HepG2 (cell line): ENCODE measurements around the gene CLEC18B. TPM values are rescaled to one million over a fixed set of nuclear protein-coding genes. Genes with fewer than 3 reads are reported as not detected.

ENCODE experiments used
- ARNTL ChIP-seq: sonication (generic); formaldehyde crosslinking; IDR thresholded peaks from 2 replicates; pipeline ENCODE4 v1.4.0; 2020; ENCODE audit warnings: mild to moderate bottlenecking, missing genetic modification reagents
- FOXA3 ChIP-seq: IDR thresholded peaks from 2 replicates; pipeline ENCODE4 v1.6.1; 2016; ENCODE audit warnings: missing genetic modification reagents, missing compliant biosample characterization
- FOXK1 ChIP-seq: sonication (generic); formaldehyde crosslinking; IDR thresholded peaks from 2 replicates; pipeline ENCODE4 v1.4.0; 2020; ENCODE audit warnings: low read depth, missing genetic modification reagents, borderline replicate concordance
- HOXA3 ChIP-seq: sonication (generic); formaldehyde crosslinking; IDR thresholded peaks from 2 replicates; pipeline ENCODE4 v1.5.0; 2020; ENCODE audit warnings: missing genetic modification reagents
- KLF16 ChIP-seq, 2 experiments: sonication (generic) in 1 of 2; formaldehyde crosslinking in 1 of 2; IDR thresholded peaks; 2 replicates each; pipeline versions ENCODE4 v1.6.1 to v1.8.0; 2016 to 2023; ENCODE audit warnings: missing genetic modification reagents in 2 of 2, missing compliant biosample characterization in 1 of 2
- MAFG ChIP-seq: sonication (generic); formaldehyde crosslinking; IDR thresholded peaks from 2 replicates; pipeline ENCODE4 v1.5.1; 2020; ENCODE audit warnings: mild to moderate bottlenecking, missing genetic modification reagents
- MIER3 ChIP-seq: IDR thresholded peaks from 2 replicates; pipeline ENCODE4 v1.6.1; 2016; ENCODE audit warnings: missing compliant biosample characterization, borderline replicate concordance
- NR2C2 ChIP-seq: sonication (generic); formaldehyde crosslinking; IDR thresholded peaks from 2 replicates; pipeline ENCODE4 v1.4.0; 2020; ENCODE audit warnings: missing genetic modification reagents, mild to moderate bottlenecking, moderate library complexity, borderline replicate concordance
- NR2F6 ChIP-seq, 2 experiments: IDR thresholded peaks; 2 replicates each; pipeline ENCODE4 v1.6.1; 2016; ENCODE audit warnings: antibody characterized with exemption in 1 of 2, mild to moderate bottlenecking in 1 of 2
- SMAD3 ChIP-seq: sonication (generic); formaldehyde crosslinking; IDR thresholded peaks from 2 replicates; pipeline ENCODE4 v1.4.0; 2020; ENCODE audit warnings: missing genetic modification reagents
- ZKSCAN1 ChIP-seq: fragments of 150-350 bp; IDR thresholded peaks from 2 replicates; pipeline ENCODE4 v1.6.1; 2014; ENCODE audit warnings: low read length
- ZMYM4 ChIP-seq: sonication (generic); formaldehyde crosslinking; IDR thresholded peaks from 2 replicates; pipeline ENCODE4 v1.8.1; 2023; ENCODE audit warnings: mild to moderate bottlenecking, missing genetic modification reagents
- ZNF124 ChIP-seq: sonication (generic); formaldehyde crosslinking; IDR thresholded peaks from 2 replicates; pipeline ENCODE4 v1.4.0; 2020; ENCODE audit warnings: missing genetic modification reagents
- ZNF614 ChIP-seq: IDR thresholded peaks from 2 replicates; pipeline ENCODE4 v1.6.1; 2018; ENCODE audit warnings: missing biosample characterization, missing genetic modification reagents, inconsistent platforms, borderline replicate concordance
- ZSCAN9 ChIP-seq: IDR thresholded peaks from 2 replicates; pipeline ENCODE4 v1.6.1; 2016; ENCODE audit warnings: borderline replicate concordance
- polyA plus RNA-seq, 8 experiments: library from polyadenylated mRNA; depleted of rRNA in 3 of 8; stranded (reverse) in 7 of 8; unstranded in 1 of 8; fragments of >200 nt; fragmentation: Illumina TruSeq in 4 of 8; extraction: Trizol in 4 of 8; gene quantifications; 2 replicates each; pipeline versions ENCODE4 v1.2.1 to v1.2.3, GENCODE V29; 2011 to 2016; ENCODE audit warnings: low read depth in 4 of 8, missing spikeins in 1 of 8, mixed read lengths in 1 of 8; ENCODE audit not compliant: insufficient read depth in 1 of 8
- total RNA-seq, 5 experiments: library from RNA; depleted of rRNA; stranded (reverse); fragments of >200 nt; fragmentation: Illumina TruSeq; extraction: Trizol; gene quantifications; 2 replicates each; pipeline ENCODE4 v1.2.3, GENCODE V29; 2016; ENCODE audit warnings: low read depth in 1 of 5
- TF ChIP-seq, protein P1 (sequence below): IDR thresholded peaks from 2 replicates; pipeline ENCODE4 v1.6.1; 2016; ENCODE audit warnings: mild to moderate bottlenecking
- TF ChIP-seq, protein P2 (sequence below): sonication (generic); formaldehyde crosslinking; IDR thresholded peaks from 2 replicates; pipeline ENCODE4 v1.5.1; 2020; ENCODE audit warnings: mild to moderate bottlenecking, missing genetic modification reagents, borderline replicate concordance
- TF ChIP-seq, protein P3 (sequence below): sonication (generic); formaldehyde crosslinking; IDR thresholded peaks from 2 replicates; pipeline ENCODE4 v1.4.0; 2020; ENCODE audit warnings: missing genetic modification reagents, borderline replicate concordance

The CLEC18B gene
- total and polyA plus RNA-seq, 2 of the 13 experiments (the other 11 are each of a cell fraction or from before 2014, with no cell fraction given) = 0.31 to 1.1 TPM

DNA sequence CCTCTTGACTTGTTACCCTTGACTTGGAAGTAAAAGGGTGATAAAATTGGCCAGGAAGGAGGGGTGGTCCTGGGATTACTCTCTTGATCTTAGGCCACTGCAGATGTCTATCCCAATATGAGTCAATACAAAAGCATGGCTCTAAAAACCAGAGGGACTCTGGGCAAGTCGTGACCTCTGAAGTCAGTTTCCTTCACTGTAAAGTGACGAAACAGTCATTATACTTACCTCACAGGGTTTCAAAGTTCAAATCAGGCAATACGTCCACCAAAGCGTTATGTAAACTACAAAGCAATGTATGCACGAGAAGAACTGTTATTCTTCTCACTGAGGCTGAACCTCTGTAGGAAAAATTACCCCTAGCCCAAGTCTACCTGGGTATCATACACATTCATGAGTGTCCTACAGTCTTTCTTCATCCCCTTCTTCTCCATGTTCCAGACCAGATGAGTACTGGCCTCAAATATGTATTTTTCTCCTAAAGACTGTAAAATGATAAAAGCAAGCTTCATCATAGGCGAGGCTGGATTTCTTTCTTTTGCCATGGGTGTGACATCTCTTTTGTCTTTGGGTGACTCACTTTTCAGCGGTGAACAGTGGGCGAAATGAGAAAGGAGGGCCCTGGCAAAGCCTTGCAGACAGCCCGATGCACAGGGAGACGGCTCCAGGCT, 34.5 kb upstream of the CLEC18B start (continued):
- TF ChIP-seq, protein P1, sequence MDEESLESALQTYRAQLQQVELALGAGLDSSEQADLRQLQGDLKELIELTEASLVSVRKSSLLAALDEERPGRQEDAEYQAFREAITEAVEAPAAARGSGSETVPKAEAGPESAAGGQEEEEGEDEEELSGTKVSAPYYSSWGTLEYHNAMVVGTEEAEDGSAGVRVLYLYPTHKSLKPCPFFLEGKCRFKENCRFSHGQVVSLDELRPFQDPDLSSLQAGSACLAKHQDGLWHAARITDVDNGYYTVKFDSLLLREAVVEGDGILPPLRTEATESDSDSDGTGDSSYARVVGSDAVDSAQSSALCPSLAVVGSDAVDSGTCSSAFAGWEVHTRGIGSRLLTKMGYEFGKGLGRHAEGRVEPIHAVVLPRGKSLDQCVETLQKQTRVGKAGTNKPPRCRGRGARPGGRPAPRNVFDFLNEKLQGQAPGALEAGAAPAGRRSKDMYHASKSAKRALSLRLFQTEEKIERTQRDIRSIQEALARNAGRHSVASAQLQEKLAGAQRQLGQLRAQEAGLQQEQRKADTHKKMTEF = 0 out of 2 replicates have a peak, but pooled peaks have one; percentile 59
- TF ChIP-seq NR2F6 (IDR thresholded peaks at IDR 0.05) = peak; percentile 75
- peak; percentile 88 for TF ChIP-seq NR2F6 (CRISPR knock-in tag; IDR thresholded peaks at IDR 0.05)
- TF ChIP-seq ZNF614 = peak; percentile 76; the same call in 1 of the 2 replicates
- TF ChIP-seq, protein P2, sequence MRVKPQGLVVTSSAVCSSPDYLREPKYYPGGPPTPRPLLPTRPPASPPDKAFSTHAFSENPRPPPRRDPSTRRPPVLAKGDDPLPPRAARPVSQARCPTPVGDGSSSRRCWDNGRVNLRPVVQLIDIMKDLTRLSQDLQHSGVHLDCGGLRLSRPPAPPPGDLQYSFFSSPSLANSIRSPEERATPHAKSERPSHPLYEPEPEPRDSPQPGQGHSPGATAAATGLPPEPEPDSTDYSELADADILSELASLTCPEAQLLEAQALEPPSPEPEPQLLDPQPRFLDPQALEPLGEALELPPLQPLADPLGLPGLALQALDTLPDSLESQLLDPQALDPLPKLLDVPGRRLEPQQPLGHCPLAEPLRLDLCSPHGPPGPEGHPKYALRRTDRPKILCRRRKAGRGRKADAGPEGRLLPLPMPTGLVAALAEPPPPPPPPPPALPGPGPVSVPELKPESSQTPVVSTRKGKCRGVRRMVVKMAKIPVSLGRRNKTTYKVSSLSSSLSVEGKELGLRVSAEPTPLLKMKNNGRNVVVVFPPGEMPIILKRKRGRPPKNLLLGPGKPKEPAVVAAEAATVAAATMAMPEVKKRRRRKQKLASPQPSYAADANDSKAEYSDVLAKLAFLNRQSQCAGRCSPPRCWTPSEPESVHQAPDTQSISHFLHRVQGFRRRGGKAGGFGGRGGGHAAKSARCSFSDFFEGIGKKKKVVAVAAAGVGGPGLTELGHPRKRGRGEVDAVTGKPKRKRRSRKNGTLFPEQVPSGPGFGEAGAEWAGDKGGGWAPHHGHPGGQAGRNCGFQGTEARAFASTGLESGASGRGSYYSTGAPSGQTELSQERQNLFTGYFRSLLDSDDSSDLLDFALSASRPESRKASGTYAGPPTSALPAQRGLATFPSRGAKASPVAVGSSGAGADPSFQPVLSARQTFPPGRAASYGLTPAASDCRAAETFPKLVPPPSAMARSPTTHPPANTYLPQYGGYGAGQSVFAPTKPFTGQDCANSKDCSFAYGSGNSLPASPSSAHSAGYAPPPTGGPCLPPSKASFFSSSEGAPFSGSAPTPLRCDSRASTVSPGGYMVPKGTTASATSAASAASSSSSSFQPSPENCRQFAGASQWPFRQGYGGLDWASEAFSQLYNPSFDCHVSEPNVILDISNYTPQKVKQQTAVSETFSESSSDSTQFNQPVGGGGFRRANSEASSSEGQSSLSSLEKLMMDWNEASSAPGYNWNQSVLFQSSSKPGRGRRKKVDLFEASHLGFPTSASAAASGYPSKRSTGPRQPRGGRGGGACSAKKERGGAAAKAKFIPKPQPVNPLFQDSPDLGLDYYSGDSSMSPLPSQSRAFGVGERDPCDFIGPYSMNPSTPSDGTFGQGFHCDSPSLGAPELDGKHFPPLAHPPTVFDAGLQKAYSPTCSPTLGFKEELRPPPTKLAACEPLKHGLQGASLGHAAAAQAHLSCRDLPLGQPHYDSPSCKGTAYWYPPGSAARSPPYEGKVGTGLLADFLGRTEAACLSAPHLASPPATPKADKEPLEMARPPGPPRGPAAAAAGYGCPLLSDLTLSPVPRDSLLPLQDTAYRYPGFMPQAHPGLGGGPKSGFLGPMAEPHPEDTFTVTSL (CRISPR knock-in tag) = 0 out of 2 replicates have a peak, but pooled peaks have one; percentile 28
- TF ChIP-seq ZSCAN9 (CRISPR knock-in tag) = peak; percentile 32; the same call in 1 of the 2 replicates
- peak; percentile 29; the same call in 1 of the 2 replicates for TF ChIP-seq ZNF124 (CRISPR knock-in tag)
- TF ChIP-seq ARNTL (CRISPR knock-in tag) = 0 out of 2 replicates have a peak, but pooled peaks have one; percentile 47
- TF ChIP-seq KLF16 (CRISPR knock-in tag; IDR thresholded peaks at IDR 0.05) = peak in 1 of 2 experiments; percentile 60; a peak in 1 of 4 replicates
- TF ChIP-seq SMAD3 (CRISPR knock-in tag) = peak; percentile 56; the same call in 1 of the 2 replicates
- TF ChIP-seq ZMYM4 (CRISPR knock-in tag) = peak; percentile 62; the same call in 1 of the 2 replicates
- no peak for TF ChIP-seq MAFG (CRISPR knock-in tag)
- TF ChIP-seq FOXA3 (CRISPR knock-in tag) = peak; percentile 68
- TF ChIP-seq NR2C2 (CRISPR knock-in tag) = peak; percentile 83
- peak; percentile 51; the same call in 1 of the 2 replicates for TF ChIP-seq MIER3
- TF ChIP-seq, protein P3, sequence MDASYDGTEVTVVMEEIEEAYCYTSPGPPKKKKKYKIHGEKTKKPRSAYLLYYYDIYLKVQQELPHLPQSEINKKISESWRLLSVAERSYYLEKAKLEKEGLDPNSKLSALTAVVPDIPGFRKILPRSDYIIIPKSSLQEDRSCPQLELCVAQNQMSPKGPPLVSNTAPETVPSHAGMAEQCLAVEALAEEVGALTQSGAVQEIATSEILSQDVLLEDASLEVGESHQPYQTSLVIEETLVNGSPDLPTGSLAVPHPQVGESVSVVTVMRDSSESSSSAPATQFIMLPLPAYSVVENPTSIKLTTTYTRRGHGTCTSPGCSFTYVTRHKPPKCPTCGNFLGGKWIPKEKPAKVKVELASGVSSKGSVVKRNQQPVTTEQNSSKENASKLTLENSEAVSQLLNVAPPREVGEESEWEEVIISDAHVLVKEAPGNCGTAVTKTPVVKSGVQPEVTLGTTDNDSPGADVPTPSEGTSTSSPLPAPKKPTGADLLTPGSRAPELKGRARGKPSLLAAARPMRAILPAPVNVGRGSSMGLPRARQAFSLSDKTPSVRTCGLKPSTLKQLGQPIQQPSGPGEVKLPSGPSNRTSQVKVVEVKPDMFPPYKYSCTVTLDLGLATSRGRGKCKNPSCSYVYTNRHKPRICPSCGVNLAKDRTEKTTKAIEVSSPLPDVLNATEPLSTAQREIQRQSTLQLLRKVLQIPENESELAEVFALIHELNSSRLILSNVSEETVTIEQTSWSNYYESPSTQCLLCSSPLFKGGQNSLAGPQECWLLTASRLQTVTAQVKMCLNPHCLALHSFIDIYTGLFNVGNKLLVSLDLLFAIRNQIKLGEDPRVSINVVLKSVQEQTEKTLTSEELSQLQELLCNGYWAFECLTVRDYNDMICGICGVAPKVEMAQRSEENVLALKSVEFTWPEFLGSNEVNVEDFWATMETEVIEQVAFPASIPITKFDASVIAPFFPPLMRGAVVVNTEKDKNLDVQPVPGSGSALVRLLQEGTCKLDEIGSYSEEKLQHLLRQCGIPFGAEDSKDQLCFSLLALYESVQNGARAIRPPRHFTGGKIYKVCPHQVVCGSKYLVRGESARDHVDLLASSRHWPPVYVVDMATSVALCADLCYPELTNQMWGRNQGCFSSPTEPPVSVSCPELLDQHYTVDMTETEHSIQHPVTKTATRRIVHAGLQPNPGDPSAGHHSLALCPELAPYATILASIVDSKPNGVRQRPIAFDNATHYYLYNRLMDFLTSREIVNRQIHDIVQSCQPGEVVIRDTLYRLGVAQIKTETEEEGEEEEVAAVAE (CRISPR knock-in tag) = 0 out of 2 replicates have a peak, but pooled peaks have one; percentile 39
- TF ChIP-seq ZKSCAN1 = peak; percentile 29; the same call in 1 of the 2 replicates
- peak; percentile 62; the same call in 1 of the 2 replicates for TF ChIP-seq HOXA3 (CRISPR knock-in tag)
- TF ChIP-seq FOXK1 = peak; percentile 38; the same call in 1 of the 2 replicates
